ENCODE data around the gene TCTA.

DNA sequence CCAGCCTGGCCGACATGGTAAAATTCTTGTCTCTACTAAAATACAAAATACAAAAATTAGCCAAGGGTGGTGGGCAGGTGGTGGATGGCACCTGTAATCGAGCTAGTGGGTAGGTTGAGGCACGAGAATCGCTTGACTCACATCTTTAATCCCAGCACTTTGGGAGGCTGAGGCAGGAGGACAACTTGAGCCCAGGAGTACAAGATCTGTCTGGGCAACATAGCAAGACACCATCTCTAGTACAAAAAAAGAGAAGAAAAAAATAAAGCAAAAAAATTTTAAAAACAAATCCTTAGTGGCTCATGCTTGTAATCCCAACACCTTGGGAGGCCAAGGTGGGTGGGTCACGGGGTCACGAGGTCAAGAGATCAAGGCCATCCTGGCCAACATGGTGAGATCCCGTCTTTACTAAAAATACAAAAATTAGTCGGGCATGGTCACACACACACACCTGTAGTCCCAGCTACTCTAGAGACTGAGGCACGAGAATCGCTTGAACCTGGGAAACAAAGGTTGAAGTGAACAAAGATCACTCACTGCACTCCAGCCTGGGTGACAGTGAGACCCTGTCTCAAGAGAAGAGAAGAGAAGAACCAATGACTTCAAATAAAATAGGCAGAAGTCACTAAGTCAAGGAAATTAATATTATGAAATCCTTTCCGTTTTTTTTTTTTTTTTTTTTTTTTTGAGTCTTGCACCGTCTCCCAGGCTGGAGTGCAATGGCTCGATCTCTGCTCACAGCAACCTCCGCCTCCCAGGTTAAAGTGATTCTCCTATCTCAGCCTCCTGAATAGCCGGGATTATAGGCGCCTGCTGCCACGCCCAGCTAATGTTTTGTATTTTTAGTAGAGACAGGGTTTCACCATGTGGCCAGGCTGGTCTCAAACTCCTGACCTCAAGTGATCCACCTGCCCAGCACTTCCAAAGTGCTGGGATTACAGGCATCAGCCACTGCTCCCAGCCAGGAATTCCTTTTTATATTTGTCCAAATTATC is 5.4 kb upstream of the TCTA start:
- TF ChIP-seq, protein P1, sequence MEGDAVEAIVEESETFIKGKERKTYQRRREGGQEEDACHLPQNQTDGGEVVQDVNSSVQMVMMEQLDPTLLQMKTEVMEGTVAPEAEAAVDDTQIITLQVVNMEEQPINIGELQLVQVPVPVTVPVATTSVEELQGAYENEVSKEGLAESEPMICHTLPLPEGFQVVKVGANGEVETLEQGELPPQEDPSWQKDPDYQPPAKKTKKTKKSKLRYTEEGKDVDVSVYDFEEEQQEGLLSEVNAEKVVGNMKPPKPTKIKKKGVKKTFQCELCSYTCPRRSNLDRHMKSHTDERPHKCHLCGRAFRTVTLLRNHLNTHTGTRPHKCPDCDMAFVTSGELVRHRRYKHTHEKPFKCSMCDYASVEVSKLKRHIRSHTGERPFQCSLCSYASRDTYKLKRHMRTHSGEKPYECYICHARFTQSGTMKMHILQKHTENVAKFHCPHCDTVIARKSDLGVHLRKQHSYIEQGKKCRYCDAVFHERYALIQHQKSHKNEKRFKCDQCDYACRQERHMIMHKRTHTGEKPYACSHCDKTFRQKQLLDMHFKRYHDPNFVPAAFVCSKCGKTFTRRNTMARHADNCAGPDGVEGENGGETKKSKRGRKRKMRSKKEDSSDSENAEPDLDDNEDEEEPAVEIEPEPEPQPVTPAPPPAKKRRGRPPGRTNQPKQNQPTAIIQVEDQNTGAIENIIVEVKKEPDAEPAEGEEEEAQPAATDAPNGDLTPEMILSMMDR (IDR thresholded peaks at IDR 0.05 in 2 of 3, conservative IDR thresholded peaks at IDR 0.05 in 1 of 3; ENCODE audit: control insufficient read depth in 2 of 3, extremely low read depth in 1 of 3, insufficient read depth in 1 of 3, low read depth in 3 of 3, low read length in 3 of 3) = no peak
- TF ChIP-seq CBFB (IDR thresholded peaks at IDR 0.05; ENCODE audit: low read depth) = no peak
